ENCODE results near the gene MAP4K5.

- TF ChIP-seq, protein P1, sequence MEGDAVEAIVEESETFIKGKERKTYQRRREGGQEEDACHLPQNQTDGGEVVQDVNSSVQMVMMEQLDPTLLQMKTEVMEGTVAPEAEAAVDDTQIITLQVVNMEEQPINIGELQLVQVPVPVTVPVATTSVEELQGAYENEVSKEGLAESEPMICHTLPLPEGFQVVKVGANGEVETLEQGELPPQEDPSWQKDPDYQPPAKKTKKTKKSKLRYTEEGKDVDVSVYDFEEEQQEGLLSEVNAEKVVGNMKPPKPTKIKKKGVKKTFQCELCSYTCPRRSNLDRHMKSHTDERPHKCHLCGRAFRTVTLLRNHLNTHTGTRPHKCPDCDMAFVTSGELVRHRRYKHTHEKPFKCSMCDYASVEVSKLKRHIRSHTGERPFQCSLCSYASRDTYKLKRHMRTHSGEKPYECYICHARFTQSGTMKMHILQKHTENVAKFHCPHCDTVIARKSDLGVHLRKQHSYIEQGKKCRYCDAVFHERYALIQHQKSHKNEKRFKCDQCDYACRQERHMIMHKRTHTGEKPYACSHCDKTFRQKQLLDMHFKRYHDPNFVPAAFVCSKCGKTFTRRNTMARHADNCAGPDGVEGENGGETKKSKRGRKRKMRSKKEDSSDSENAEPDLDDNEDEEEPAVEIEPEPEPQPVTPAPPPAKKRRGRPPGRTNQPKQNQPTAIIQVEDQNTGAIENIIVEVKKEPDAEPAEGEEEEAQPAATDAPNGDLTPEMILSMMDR (IDR thresholded peaks at IDR 0.05; ENCODE audit: low read length), result no peak
- TF ChIP-seq EZH2 (IDR thresholded peaks at IDR 0.05; ENCODE audit: borderline replicate concordance, low read length), result no peak
These were observed 84.9 kb downstream of the MAP4K5 start for GRCh38 chr14:50447461-50447860.

Data from OCI-LY1 (cell line).